Head of caudate nucleus (tissue), 42 donors: ENCODE data around the gene ANXA11.
A peak's percentile ranks its signal among the peaks of the same experiment; 100 is the strongest.
"Not testable (repeated sequence)": the region's sequence is repeated elsewhere in the genome, so short reads cannot be mapped to it uniquely, and the experiment has no call there.

Experiments used
- DNase-seq, 42 donors: peaks; one replicate each; pipeline versions ENCODE4 v3.0.0 to v3.0.0-alpha.2; 2020 to 2021; ENCODE audit warnings: mixed read lengths in 7 of 42
- intact Hi-C: fragments of 100-400 bp; cut with DNase I; formaldehyde crosslinking; loops from one replicate; pipeline ENCODE4 v1.15.0; 2022

ANXA11 gene

DNA sequence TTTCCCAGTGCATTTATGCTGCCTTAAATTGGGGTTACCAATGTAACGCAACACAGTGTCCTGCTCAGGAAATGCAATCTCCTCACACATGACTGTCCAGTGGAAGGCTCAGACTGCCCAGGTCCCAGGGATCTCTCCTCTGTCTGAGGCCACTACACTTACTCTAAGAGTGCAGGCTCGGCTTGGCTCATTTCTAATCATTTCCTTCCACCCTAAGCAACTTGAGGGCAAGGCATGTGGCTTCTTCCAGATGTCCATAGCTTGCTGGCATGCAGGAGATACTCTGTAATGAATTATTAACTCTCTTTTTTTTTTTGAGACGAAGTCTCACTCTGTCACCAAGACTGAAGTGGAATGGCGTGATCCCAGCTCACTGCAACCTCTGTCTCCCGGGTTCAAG lies 49.1 kb downstream of the ANXA11 start:
- DNase-seq, result no peak
- intact Hi-C loops, result loop anchor here (10.0 kb wide), 1 partner anchor 49 kb away; the partner anchor contains the start of gene ANXA11

DNA sequence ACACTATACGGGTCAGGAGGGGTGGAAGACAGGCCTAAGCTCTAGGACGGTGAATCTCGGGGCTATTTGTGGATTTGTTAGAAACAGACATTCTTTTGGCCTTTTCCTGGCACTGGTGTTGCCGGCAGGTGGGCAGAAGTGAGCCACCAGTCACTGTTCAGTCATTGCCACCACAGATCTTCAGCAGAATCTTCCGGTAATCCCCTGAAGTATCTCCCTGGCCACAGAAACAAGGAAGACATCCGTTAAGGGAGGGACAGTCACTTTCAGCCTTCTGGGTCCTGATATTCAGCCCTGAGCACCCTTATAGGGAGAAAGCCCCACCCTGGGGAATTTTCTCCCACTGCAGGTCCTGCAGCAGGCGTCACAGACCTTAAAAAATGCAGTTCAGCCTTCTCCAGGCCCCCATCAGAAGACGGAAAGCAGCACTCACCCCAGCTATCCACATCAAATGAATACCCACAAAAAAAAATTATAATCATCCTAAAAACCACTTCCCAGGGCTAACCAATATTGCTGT lies 49.6 kb downstream of the ANXA11 start:
- intact Hi-C loops, result loop anchor here (10.0 kb wide), 1 partner anchor 49 kb away; the partner anchor contains the start of gene ANXA11
- DNase-seq, result no peak

DNA sequence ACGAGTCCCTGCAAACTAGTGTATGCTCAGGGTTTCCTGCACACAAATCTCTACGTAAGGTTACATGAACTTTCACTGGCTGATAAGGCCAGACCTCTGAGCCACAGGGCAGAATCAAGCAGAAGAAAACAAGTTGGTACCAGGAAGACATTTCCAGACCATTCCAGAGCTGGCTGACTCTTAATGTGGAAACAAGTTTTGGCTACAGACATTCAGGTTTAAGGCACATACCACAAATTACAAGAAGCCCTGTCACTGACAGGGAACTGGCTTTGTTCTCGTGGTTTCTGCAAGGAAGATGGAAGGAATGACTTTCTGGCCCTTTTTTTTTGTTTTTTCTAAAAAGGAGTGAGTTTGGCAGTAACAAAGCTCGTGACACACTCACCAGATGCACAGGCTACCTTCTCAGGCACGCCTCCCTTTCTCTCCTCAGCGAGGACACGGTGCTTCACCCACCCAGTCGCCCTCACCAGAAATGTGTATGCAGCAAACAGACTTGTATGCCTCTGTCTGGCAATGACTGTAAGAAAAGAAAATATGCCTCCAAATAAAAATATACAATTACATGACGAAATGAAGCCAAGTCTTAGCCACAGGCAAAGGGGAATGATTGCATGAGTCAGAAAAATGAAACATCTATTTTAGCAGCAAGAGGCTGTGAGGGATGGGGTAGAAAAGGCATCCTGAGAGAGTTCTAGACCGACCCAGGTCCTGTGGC lies 50.2 kb downstream of the ANXA11 start:
- intact Hi-C loops, result loop anchor here (10.0 kb wide), 1 partner anchor 50 kb away; the partner anchor contains the start of gene ANXA11
- no peak for DNase-seq

DNA sequence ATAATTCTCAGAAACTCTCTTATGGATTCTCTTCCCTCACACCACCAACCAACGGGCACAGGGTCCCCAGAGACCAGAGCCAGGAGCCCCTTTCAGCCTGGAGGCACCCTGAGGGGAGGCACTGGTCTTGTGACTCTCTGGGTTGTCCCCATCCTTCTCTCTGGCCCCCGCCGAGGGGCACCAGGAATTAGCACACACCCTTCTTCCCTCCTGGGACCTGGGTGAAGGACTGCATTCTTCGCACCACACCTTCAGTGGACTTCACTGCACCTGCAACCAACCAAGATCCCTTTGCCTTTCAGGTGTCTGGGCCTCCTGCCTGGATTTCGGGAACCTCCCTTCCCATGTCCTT lies 50.7 kb downstream of the ANXA11 start:
- no peak for DNase-seq
- intact Hi-C loops, result loop anchor here (10.0 kb wide), 1 partner anchor 50 kb away; the partner anchor contains the start of gene ANXA11

DNA sequence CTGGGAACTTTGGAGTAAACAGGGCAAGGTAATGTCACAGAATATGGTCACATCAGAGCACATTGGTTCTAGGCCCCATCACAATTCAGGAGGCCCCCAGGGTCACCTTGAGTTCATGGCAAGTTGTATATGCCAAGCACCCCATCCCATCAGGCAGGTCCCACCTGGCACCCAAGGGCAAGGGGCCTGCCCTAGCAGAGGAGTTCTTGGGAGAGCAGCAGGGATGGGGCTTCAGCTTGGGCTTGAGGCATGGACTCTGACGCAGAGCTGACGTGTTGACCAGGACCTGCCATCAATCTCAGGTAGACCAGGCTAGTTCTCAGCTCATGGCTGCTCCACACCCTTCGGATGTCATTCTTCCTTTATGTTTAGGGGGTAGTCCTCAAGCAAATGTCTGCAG lies 51.9 kb downstream of the ANXA11 start:
- no peak for DNase-seq
- intact Hi-C loops, result loop anchor here (10.0 kb wide), 1 partner anchor 51 kb away; the partner anchor contains the start of gene ANXA11

DNA sequence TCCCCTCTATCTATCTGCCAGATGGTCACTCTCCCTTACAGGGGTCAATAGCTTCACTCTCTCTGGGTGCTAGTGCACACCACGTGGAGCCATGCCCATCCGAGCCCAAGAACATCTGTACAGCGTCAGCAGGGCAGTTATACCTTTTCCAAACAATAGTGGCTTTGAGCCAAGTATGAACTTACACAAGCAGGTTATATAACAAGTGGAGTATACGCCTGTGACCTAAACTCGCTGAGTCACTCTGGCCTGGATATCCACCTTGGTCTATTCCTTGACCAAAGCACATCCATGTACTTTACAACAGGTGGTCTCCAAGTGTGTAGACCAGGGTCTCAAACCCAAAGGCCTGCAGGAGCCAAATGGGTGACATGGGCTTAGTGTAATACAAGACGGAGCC lies 52.5 kb downstream of the ANXA11 start:
- intact Hi-C loops, result loop anchor here (10.0 kb wide), 1 partner anchor 52 kb away; the partner anchor contains the start of gene ANXA11
- DNase-seq, result no peak

DNA sequence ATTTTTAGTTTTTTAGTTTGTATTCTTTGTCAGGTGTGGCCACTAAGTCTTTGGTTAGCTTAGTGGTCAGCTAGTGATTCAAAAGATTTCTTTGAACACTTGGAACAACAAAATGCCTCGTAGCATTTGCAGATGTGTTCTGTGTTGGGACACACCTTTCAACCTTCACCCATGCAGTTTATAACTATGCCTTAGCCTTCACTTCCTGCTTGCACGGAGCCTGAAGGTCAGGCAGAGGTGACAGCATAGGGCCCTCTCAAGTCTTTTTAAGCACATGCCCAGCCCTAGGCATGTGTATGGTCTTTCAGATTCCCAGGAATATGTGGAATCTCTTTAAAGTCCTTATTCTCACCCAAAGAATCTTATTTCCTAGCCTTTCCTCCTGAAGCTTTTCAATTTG lies 55.2 kb downstream of the ANXA11 start:
- DNase-seq, result no peak
- intact Hi-C loops, result loop anchor here (10.0 kb wide), 1 partner anchor 55 kb away; the partner anchor contains the start of gene ANXA11

DNA sequence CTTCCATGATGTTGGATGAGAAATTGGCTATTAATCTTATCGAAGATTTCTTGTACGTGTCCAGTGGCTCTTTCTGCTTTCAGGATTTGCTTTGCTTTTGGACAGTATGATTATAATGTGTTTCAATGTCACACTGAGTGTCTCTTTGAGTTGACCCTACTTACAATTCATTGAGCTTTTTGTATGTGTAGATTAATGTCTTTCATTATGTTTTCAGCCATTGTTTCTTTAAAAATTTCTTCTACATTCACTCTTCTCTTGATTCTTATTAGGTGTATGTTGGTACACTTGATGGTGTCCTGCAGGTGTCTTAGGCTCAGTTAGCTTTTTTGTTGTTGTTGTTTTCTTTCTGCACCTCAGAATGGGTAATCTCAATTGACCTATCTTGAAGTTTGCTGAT lies 56.2 kb downstream of the ANXA11 start:
- intact Hi-C loops, result no loop called here

DNA sequence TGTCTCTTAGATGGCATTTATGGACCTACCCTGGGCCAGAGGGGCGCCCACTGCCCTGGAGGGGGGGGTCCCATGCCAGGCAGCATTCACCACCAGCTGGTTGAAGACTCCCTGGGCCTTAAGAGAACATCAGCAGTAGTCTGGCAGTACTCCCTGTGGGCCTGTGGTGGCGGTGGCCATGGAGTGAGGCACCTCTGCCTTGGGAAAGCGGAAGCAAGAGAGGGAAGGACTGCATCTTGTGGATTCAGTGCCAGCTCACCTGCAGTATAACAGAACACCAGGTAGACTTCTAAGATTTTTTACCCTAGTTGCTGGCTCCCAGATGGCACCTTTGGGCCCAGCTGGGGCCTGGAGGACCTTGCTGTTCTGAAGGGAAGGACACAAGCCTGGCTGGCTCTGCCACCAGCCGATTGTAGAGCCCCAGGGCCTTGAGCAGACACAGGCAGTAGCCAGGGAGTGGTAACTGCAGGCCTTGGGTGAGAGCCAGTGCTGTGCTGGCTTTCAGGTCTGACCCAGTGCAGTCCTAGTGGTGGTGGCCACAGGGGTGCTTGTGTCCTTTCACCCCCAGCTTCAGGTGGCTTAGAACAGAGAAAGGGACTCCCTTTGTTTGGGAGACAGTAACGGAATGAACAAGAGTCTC lies 57.1 kb downstream of the ANXA11 start:
- intact Hi-C loops, result no loop called here
- peak in 2 of 42 donors; percentile 5 to 13 for DNase-seq

More for the DNA sequence above, 56.2 kb downstream of the ANXA11 start:
- DNase-seq, result no peak

DNA sequence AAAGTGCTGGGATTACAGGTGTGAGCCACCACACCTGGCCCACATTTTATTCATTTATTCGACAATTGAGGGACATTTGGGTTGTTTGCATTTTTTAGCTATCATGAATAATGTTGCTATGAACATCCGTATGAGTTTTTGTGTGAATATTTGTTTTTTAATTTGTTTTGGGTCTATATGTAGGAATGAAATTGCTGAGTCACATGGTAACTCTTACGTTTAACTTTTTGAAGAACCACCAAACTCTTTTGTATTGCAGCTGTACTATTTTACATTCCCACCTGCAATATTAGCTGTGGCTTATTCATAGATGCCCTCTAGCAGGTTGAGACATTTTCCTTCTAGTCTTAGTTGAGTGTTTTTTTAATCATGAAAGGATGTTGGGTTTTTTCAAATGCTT lies 58.4 kb downstream of the ANXA11 start:
- DNase-seq, result no peak
- intact Hi-C loops, result no loop called here

DNA sequence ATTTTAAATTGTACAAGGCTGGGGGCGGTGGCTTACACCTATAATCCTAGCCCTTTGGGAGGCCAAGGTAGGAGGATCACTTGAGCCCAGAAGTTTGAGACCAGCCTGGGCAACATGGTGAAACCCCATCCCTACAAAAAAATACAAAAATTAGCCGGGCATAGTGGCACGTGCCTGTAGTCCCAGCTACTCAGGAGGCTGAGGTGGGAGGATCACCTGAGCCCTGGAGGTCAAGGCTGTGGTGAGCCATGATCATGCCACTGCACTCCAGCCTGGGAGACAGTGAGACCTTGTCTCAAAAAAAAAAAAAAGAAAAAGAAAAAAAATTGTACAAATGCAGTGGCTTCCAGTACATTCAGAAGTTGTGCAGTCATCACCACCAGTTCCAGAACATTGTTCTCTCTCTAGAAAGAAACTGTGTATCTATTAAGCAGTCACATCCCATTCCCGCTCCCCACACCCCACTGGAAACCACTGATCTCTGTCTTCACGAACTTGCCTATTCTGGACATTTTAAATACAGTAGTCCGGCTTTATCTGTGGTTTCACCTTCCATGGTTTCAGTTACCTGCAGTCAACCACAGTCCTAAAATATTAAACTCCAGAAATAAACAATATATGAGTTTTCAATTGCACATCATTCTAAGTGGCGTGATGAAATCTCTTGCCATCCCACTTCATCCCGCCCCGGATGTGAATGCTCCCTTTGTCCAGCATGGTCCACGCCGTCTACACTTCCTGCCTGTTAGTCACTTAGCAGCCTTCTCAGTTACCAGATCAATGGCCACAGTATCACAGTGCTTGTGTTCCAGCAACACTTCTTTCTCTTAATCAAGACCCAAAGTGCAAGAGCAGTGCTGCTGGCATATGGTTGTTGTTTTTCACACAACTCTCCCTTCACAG lies 59.7 kb downstream of the ANXA11 start:
- DNase-seq, result peak in 4 of 42 donors; percentile 17 to 46 (median 39)
- intact Hi-C loops, result not testable (repeated sequence)

DNA sequence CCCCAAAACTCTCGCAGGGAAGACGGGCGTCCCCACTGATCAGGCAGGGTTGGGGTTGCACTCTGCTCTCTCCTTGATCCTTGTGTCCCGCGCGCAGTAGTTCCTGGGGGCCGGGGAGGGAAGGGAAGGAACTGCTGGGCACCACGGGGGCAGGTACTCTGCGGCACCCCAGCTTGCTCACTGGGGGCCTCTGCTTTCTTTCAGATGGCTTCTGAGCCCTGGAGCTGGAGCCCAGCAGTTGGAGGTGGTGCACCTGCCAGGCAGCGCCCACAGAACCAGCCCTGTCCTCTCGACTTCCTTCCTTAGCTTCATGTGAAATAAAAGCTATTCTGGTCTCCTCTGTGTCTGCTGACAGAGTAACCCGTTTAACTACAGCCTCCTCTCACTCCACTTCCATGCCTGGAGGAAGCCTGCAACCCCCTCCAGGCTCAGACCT lies 60.6 kb downstream of the ANXA11 start:
- DNase-seq, result peak in 4 of 42 donors; percentile 10 to 60 (median 38)
- intact Hi-C loops, result no loop called here

DNA sequence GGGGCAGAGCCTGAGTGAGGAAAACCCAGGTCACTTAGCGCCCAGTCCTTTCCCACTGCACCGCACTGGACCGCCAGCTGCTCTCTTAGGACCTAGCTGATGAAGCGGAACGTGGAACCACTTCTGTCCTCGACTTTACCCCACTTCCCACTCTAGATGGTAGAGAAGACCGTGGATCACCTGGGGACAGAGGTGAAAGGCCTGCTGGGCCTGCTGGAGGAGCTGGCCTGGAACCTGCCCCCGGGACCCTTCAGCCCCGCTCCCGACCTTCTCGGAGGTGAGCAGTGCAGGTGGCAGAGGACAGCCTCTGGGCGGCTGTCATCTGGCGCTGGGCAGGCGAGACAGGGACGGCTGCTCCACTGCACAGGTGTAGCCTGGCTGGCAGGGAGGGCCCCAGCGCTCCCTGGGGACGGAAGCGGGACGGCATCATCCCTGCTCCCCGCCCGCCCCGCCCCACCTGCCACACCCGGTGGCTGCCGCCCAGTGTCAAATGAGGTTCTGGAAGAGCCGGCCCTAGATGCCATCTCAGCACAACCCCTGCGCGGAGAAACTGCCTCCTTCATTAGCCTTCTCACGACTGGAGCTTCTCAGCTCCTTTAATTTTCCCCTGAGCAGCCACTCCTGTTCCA lies 61.2 kb downstream of the ANXA11 start:
- peak in 15 of 42 donors; percentile 17 to 51 (median 35) for DNase-seq
- intact Hi-C loops, result no loop called here

DNA sequence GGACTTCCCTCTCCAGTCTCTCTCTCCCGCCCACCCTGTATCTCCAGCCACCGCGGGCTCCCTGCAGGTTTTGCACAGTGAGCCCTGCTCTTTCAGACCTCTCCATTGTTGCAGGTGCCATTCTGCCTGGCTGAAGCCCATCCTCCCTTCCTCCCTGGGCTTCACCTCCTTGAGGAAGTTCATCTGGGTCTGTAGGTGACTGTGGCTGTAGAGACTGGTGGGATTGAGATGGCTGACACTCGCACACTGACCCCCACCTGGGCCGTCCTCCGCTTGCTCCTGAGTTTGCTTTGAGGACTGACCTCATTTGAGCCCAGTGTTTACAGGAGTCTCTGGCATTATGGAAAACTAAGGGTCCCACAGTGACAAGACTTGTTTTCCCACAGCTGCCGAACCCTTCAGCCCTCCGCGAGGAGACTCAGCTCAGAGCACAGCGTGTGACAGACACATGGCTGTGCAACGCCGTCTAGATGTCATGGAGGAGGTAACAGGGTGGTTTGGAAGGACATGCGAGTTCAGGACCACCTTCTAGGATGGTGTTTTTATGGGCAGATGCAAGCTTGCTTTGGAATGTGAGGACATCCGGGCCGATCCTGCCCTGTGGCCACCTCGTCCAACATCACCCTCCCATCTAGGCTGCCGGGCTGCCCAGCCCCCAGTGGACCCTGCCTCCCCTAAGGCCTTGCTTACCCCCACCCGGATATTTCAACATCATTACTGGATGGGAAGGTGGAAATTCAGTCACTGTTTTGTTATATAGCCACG lies 63.5 kb downstream of the ANXA11 start:
- intact Hi-C loops, result no loop called here
- no peak for DNase-seq

DNA sequence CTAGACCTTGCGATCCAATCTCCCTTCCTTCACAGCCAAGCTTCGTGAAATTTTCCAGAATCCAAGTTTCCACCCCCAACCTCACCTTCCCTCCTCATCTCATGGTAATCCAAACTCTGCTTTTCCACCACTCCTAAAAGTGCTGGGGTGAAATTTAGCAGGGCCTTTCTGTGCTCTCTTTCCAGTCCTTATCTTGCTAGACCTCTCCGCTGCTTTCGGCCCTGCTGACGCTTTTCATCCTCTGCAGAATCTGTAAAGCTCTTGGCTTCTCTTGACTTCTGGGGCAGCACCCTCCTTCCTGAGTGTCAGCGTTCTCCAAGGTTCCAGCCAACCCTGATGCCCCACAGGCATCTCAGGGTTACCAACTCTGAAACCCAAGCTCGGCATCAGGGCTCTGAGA lies 65.1 kb downstream of the ANXA11 start:
- intact Hi-C loops, result no loop called here
- DNase-seq, result no peak

DNA sequence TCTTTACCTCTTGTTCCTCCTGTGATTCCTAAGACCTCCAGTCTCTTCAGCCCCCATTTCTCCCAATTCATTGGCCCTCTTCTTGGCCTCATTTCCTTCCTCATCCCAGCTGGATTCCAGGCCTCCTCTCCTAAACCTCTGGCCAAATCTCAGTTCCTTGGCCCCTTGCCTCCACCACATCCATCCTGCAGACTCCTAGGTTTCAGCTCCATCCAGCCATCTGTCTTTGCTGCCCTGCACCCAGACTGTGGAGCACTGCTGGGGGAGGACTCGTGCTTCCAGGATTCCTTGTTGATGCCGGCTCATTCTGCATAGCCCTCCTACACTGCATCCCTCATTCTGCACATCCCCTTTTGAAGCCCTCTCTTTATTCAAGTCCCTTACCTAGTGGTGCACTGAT lies 66.1 kb downstream of the ANXA11 start:
- DNase-seq, result no peak
- intact Hi-C loops, result no loop called here

DNA sequence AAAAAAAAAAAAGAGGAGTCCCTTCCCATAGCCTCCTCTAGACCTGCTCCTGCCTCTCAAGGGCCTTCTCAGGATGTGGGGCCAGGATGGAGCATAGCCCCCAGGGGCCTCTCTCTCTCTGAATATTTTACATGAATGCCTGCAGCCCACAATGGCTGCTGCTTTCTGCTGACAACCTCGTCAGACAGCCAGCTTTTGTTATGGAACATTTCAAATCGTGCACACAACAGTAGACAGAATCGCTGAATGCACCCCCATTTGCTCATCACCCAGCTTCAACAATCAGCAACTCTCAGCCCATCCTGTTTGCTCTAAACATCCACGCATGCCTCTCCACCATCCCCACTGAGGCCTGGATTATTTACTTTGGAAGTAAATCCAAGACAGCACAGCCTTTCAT lies 67.4 kb downstream of the ANXA11 start:
- DNase-seq, result peak in 1 of 42 donors; percentile 15
- intact Hi-C loops, result no loop called here
